ENCODE data around the gene ZNF785. TPM values are rescaled to one million over a fixed set of nuclear protein-coding genes. Genes with fewer than 3 reads are reported as not detected.

The ZNF785 gene
- total and polyA plus RNA-seq, 2 of the 13 experiments (the other 11 are each of a cell fraction or from before 2014, with no cell fraction given) = 0.01 TPM; not detected in 1

GRCh38 chr16:30535777-30536190 is 49.7 kb downstream of the ZNF785 start (continued):
- peak; percentile 91 for TF ChIP-seq SPEN (CRISPR knock-in tag; IDR thresholded peaks at IDR 0.05; ENCODE audit: low read depth)
- TF ChIP-seq ZZZ3 (CRISPR knock-in tag; IDR thresholded peaks at IDR 0.05; ENCODE audit: borderline replicate concordance) = peak; percentile 45; the same call in 1 of the 2 replicates
- no peak for TF ChIP-seq AHDC1 (CRISPR knock-in tag; IDR thresholded peaks at IDR 0.05; ENCODE audit: borderline replicate concordance)
- peak; percentile 77 for TF ChIP-seq HDAC2 (CRISPR knock-in tag; IDR thresholded peaks at IDR 0.05)
- TF ChIP-seq NPAS2 (CRISPR knock-in tag; IDR thresholded peaks at IDR 0.05; ENCODE audit: borderline replicate concordance) = no peak
- no peak for TF ChIP-seq ZBTB21 (CRISPR knock-in tag; IDR thresholded peaks at IDR 0.05)
- TF ChIP-seq SALL2 (CRISPR knock-in tag; IDR thresholded peaks at IDR 0.05) = no peak
- TF ChIP-seq RFXANK (CRISPR knock-in tag; IDR thresholded peaks at IDR 0.05) = no peak
- TF ChIP-seq ZXDC (CRISPR knock-in tag; IDR thresholded peaks at IDR 0.05) = no peak; the same call in 1 of the 2 replicates
- no peak for TF ChIP-seq UBTF (CRISPR knock-in tag; IDR thresholded peaks at IDR 0.05)
